Suprapubic skin (tissue), 4 donors: ENCODE measurements around the gene GREM2. TPM values are rescaled to one million over a fixed set of nuclear protein-coding genes. Genes with fewer than 3 reads are reported as not detected.

Source experiments
- DNase-seq, 2 donors: peaks; one replicate each; pipeline ENCODE4 v3.0.0-alpha.2; 2019; ENCODE audit warnings: low spot score in 2 of 2
- H3K27ac ChIP-seq: fragments of 200-600 bp; sonication (generic); one replicate; pipeline ENCODE4 v1.5.1; 2019
- H3K27me3 ChIP-seq: fragments of 200-600 bp; sonication (generic); one replicate; pipeline ENCODE4 v1.5.1; 2019
- H3K36me3 ChIP-seq: fragments of 200-600 bp; sonication (generic); one replicate; pipeline ENCODE4 v1.5.1; 2019
- H3K4me1 ChIP-seq: fragments of 200-600 bp; sonication (generic); one replicate; pipeline ENCODE4 v1.5.1; 2019
- H3K4me3 ChIP-seq: fragments of 200-600 bp; sonication (generic); one replicate; pipeline ENCODE4 v1.5.1; 2019; ENCODE audit warnings: mild to moderate bottlenecking
- H3K9me3 ChIP-seq: fragments of 200-600 bp; sonication (generic); one replicate; pipeline ENCODE4 v1.5.1; 2019
- CTCF ChIP-seq, 2 donors: fragments of 200-600 bp in 1 of 2; fragments of 450-650 bp in 1 of 2; sonication (generic) in 1 of 2; IDR thresholded peaks; one replicate each; pipeline ENCODE4 v1.5.1; 2016 to 2019; ENCODE audit warnings: antibody characterized with exemption in 2 of 2, mild to moderate bottlenecking in 1 of 2, moderate library complexity in 1 of 2
- EP300 ChIP-seq: sonication (generic); formaldehyde crosslinking; IDR thresholded peaks from one replicate; pipeline ENCODE4 v1.6.1; 2017; ENCODE audit warnings: antibody characterized with exemption
- POLR2A ChIP-seq, 2 donors: fragments of 450-650 bp; IDR thresholded peaks; one replicate each; pipeline ENCODE4 v1.6.1; 2017; ENCODE audit warnings: antibody characterized with exemption in 2 of 2, mild to moderate bottlenecking in 2 of 2, moderate library complexity in 2 of 2
- POLR2AphosphoS5 ChIP-seq, 3 donors: sonication (generic); formaldehyde crosslinking; IDR thresholded peaks; one replicate each; pipeline ENCODE4 v1.6.1; 2017; ENCODE audit warnings: antibody characterized with exemption in 3 of 3
- WGBS: methylation state at CpG from one replicate; pipeline ENCODE4 v1.1.5; 2018; 5-methylcytosine and 5-hydroxymethylcytosine counted together
- total RNA-seq, 4 donors: library from RNA; depleted of rRNA; stranded (reverse); fragments of >200 nt; gene quantifications; one replicate each; pipeline ENCODE4 v1.1.0, GENCODE V29; 2016

The GREM2 gene
- total RNA-seq, 4 donors from 2014 or later: 0.11 to 1.3 (median 0.38) TPM

DNA sequence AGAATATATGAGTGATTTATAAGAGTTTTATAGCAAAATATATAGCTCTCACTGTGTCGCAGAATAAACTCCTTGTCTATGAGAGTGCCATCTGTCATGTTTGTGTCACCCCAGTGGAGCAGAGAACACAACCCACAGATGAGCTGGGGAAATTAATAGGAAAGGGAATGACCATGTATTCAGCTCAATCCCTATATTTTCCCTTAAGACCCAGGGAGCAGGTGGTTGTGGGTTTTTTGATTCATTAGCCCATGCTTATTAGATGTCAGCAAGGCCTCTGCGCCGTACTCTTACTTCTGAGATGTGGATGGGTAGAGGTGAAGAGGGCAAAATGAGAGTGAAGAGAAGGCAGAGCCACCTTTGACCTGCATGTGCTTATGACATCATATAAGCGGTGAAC lies 4.1 kb upstream of the GREM2 start:
- DNase-seq: no peak
- TF ChIP-seq EP300: no peak
- no peak for TF ChIP-seq POLR2A (IDR thresholded peaks at IDR 0.05)
- no peak for TF ChIP-seq POLR2AphosphoS5 (IDR thresholded peaks at IDR 0.05)
- no peak for TF ChIP-seq CTCF (IDR thresholded peaks at IDR 0.05)
- Histone ChIP-seq H3K9me3 (no peaks in the 10 kb centered on the region), H3K36me3 (no peaks in the 10 kb centered on the region), H3K27ac (no peak overlapping the region), H3K4me1 (no peaks in the 10 kb centered on the region), H3K27me3 (no peaks in the 10 kb centered on the region), H3K4me3 (no peak overlapping the region)
- WGBS: 92% methylated on average over 4 of the region's 4 CpGs

DNA sequence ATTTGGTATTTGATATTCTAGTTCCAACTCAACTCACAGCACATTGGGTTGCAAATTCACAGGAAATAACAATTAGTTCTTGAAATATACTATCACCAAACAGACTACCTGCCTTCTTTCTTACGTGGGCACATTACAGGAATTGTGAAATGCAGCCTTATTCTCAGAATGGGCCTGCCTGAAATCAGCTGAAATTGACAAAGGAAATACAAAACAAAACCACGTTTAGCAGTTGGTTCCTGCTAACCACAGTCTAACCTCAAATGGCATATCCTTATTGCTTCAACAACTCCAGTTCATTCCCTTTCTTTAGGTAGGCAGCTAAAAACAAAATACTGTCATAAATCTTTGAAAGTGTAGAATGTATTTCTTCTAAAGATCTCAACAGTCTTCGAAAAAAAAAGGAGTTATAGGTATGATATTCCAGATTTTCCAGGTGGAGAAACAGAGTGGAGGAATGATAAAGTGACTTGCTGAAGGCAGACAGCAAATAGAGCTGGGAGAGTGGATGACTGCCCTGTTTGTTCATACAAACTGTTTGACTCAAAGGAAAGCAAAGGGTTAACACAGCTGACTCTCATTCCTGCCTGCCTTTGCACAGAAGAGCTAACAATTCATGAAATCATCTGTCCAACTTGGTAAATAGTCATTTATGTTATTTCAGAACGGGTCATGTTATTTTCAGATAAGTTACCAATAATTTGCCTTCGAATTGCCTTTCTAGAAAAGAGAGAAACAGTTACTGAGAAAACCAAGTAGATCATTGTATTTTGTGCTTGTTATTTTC lies 1.6 kb upstream of the GREM2 start:
- Histone ChIP-seq H3K27ac (no peak overlapping the region), H3K36me3 (no peaks in the 10 kb centered on the region), H3K27me3 (no peaks in the 10 kb centered on the region), H3K9me3 (no peaks in the 10 kb centered on the region), H3K4me3 (no peak overlapping the region), H3K4me1 (no peaks in the 10 kb centered on the region)
- DNase-seq: no peak
- TF ChIP-seq CTCF (IDR thresholded peaks at IDR 0.05): no peak
- no peak for TF ChIP-seq POLR2A (IDR thresholded peaks at IDR 0.05)
- TF ChIP-seq EP300: no peak
- TF ChIP-seq POLR2AphosphoS5 (IDR thresholded peaks at IDR 0.05): no peak
- WGBS: 50% methylated on average over 5 of the region's 5 CpGs

DNA sequence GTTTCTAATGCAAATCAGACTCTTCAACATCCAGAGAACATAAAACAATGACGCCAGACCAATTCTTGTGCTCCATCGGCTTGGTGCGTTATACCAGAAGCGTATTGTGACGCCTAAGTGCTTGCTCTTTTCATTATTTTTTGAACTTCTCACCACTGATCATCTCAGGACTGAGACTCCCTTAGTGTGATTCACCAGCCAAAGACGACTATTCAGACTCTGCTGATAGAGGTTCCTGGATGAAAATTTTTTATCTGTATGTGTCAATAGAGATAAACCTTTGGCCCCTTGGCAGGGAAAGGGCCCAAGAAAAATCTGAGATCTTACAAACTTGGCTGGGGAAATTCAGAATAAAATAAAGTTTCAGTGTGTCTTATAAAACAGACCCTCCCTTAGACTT lies 856 bp upstream of the GREM2 start:
- H3K4me1 ChIP-seq: no peaks in the 10 kb centered on the region
- H3K4me3 ChIP-seq: no peak overlapping the region
- no peaks in the 10 kb centered on the region for H3K36me3 ChIP-seq
- 62% methylated on average over 6 of the region's 6 CpGs for WGBS
- H3K27ac ChIP-seq: peak overlapping the region; percentile 2
- no peaks in the 10 kb centered on the region for H3K9me3 ChIP-seq
- no peak for DNase-seq
- H3K27me3 ChIP-seq: no peaks in the 10 kb centered on the region
- TF ChIP-seq CTCF (IDR thresholded peaks at IDR 0.05) (no peak), POLR2AphosphoS5 (IDR thresholded peaks at IDR 0.05) (no peak), POLR2A (IDR thresholded peaks at IDR 0.05) (no peak), EP300 (no peak)

GRCh38 chr1:240611228-240611618 lies 732 bp downstream of the GREM2 start:
- H3K27me3 ChIP-seq: no peaks in the 10 kb centered on the region
- H3K36me3 ChIP-seq: no peaks in the 10 kb centered on the region
- 25% methylated on average over 12 of the region's 12 CpGs for WGBS
- peak overlapping the region; percentile 58 for H3K4me3 ChIP-seq
- H3K9me3 ChIP-seq: no peaks in the 10 kb centered on the region
- H3K4me1 ChIP-seq: no peaks in the 10 kb centered on the region
- DNase-seq: no peak
- H3K27ac ChIP-seq: peak overlapping the region; percentile 47
- no peak for TF ChIP-seq POLR2A (IDR thresholded peaks at IDR 0.05)
- no peak for TF ChIP-seq POLR2AphosphoS5 (IDR thresholded peaks at IDR 0.05)
- no peak for TF ChIP-seq CTCF (IDR thresholded peaks at IDR 0.05)
- no peak for TF ChIP-seq EP300

DNA sequence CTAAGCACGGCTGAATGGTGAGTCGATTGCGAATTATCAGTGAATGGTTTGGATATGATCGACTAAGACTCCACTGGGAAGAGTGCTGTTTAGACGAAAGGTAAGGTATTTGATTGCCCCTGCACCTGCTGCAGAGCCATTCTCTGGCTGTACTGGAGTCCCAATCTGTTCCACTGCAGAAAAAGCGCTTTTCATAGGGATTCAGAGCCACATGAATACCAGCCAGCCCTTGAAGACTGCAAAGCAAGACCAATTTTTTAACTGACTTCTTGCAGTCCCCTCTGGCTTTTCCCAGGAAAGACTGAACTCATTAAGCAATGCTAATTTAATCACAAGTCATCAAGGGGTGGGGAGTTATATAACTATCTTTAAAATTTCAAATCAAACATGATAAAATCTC lies 1.3 kb downstream of the GREM2 start:
- Histone ChIP-seq H3K4me1 (no peaks in the 10 kb centered on the region), H3K27ac (no peak overlapping the region), H3K9me3 (no peaks in the 10 kb centered on the region), H3K27me3 (no peaks in the 10 kb centered on the region), H3K4me3 (peak overlapping the region; percentile 58), H3K36me3 (no peaks in the 10 kb centered on the region)
- no peak for DNase-seq
- WGBS: 65% methylated on average over 6 of the region's 6 CpGs
- TF ChIP-seq POLR2AphosphoS5 (IDR thresholded peaks at IDR 0.05) (no peak), CTCF (IDR thresholded peaks at IDR 0.05) (no peak), EP300 (no peak), POLR2A (IDR thresholded peaks at IDR 0.05) (no peak)
